SKM-1 (cell line): ENCODE data around the gene HSPA13.
"Not testable (repeated sequence)": the region's sequence is repeated elsewhere in the genome, so short reads cannot be mapped to it uniquely, and the experiment has no call there.

Source experiments
- DNase-seq: peaks from one replicate; lab custom pipeline; 2025; ENCODE audit not compliant: unreplicated experiment; lab: John Stamatoyannopoulos, UW

Gene HSPA13

GRCh38 chr21:14382835-14383595 lies at the start of gene HSPA13:
TSS of gene HSPA13 (minus strand) at chr21:14383146. CDS start at chr21:14383119, 27 bp downstream.
- DNase-seq: peak; percentile 98

- no peak for DNase-seq
Observed at GRCh38 chr21:14418920-14419319, 36.0 kb upstream of the HSPA13 start.

- no peak for DNase-seq
Observed at GRCh38 chr21:14414932-14415508, 32.1 kb upstream of the HSPA13 start.

- DNase-seq: no peak
Observed at GRCh38 chr21:14405962-14406361, 23.0 kb upstream of the HSPA13 start.

- no peak for DNase-seq
Observed at GRCh38 chr21:14405225-14405624, 22.3 kb upstream of the HSPA13 start.

GRCh38 chr21:14403681-14404318 lies 20.9 kb upstream of the HSPA13 start:
- peak; percentile 29 for DNase-seq

- no peak for DNase-seq
Observed at GRCh38 chr21:14401217-14401616, 18.3 kb upstream of the HSPA13 start.

GRCh38 chr21:14388282-14388681 lies 5.3 kb upstream of the HSPA13 start:
- DNase-seq: no peak

- DNase-seq: no peak
Observed at GRCh38 chr21:14384453-14384852, 1.5 kb upstream of the HSPA13 start.

GRCh38 chr21:14383596-14384180 lies 742 bp upstream of the HSPA13 start:
- peak; percentile 11 for DNase-seq

GRCh38 chr21:14382486-14382834 lies 486 bp downstream of the HSPA13 start:
- DNase-seq: no peak

- no peak for DNase-seq
Observed at GRCh38 chr21:14376854-14377253, 6.1 kb downstream of the HSPA13 start.

GRCh38 chr21:14366998-14367397 lies 15.9 kb downstream of the HSPA13 start:
- DNase-seq: peak; percentile 20

GRCh38 chr21:14361958-14362357 lies 21.0 kb downstream of the HSPA13 start:
- peak; percentile 76 for DNase-seq

GRCh38 chr21:14358775-14359174 lies 24.2 kb downstream of the HSPA13 start:
- DNase-seq: no peak

GRCh38 chr21:14356746-14357145 lies 26.2 kb downstream of the HSPA13 start:
- DNase-seq: no peak

- DNase-seq: no peak
Observed at GRCh38 chr21:14354515-14354914, 28.4 kb downstream of the HSPA13 start.

- DNase-seq: no peak
Observed at GRCh38 chr21:14353726-14354125, 29.2 kb downstream of the HSPA13 start.

- no peak for DNase-seq
Observed at GRCh38 chr21:14353231-14353630, 29.7 kb downstream of the HSPA13 start.

- DNase-seq: not testable (repeated sequence)
Observed at GRCh38 chr21:14327346-14327745, 55.6 kb downstream of the HSPA13 start.

GRCh38 chr21:14325595-14325994 lies 57.4 kb downstream of the HSPA13 start:
- no peak for DNase-seq
